RWPE1 (cell line): ENCODE results near the gene RBMS3.

Experiments
- CTCF ChIA-PET: fragments of 350-600 bp; sonication (Branson Sonifier 250); formaldehyde crosslinking; extraction: SDS; loops from one replicate; lab custom pipeline; 2021; lab: Yijun Ruan, JAX
- POLR2A ChIA-PET: fragments of 400-600 bp; formaldehyde crosslinking; extraction: SDS; loops from one replicate; lab custom pipeline; 2020; ENCODE audit warnings: antibody characterized with exemption; ENCODE audit not compliant: low non-redundant PET; lab: Yijun Ruan, JAX
- DNase-seq: peaks from one replicate; pipeline ENCODE4 v3.0.0; 2012; ENCODE audit warnings: low spot score
- H3K27ac ChIP-seq: fragments of 450-650 bp; 2 replicates; pipeline ENCODE4 v1.5.1; 2017
- CTCF ChIP-seq: fragments of 450-650 bp; conservative IDR thresholded peaks from 2 replicates; pipeline ENCODE4 v1.5.1; 2017; ENCODE audit warnings: low read depth, mild to moderate bottlenecking

The RBMS3 gene

GRCh38 chr3:29271475-29271874, 9.4 kb upstream of the RBMS3 start:
- H3K27ac ChIP-seq: no peak overlapping the region
- DNase-seq: no peak
- TF ChIP-seq CTCF: no peak
- ChIA-PET CTCF (interaction anchor here (0.7 to 1.0 kb wide), 2 partner anchors 35 to 493 kb away, joined by 3 read pairs; no protein-coding TSS in a partner anchor), POLR2A (no interaction called here)

- ChIA-PET CTCF (interaction anchor here (0.7 kb wide), 1 partner anchor 493 kb away, joined by 3 read pairs; no protein-coding TSS in a partner anchor), POLR2A (no interaction called here)
These were observed 6.2 kb upstream of the RBMS3 start for GRCh38 chr3:29274667-29275066.

GRCh38 chr3:29275309-29275708, 5.6 kb upstream of the RBMS3 start:
- TF ChIP-seq CTCF: no peak
- POLR2A ChIA-PET: no interaction called here
- no peak for DNase-seq
- H3K27ac ChIP-seq: no peak overlapping the region
- CTCF ChIA-PET: no interaction called here

More at GRCh38 chr3:29274667-29275066, 6.2 kb upstream of the RBMS3 start:
- TF ChIP-seq CTCF: no peak
- H3K27ac ChIP-seq: no peak overlapping the region
- DNase-seq: no peak

- ChIA-PET CTCF (no interaction called here), POLR2A (no interaction called here)
- TF ChIP-seq CTCF: no peak
- no peak overlapping the region for H3K27ac ChIP-seq
- DNase-seq: no peak
These were observed 3.6 kb upstream of the RBMS3 start for GRCh38 chr3:29277249-29277648.

- no peak for TF ChIP-seq CTCF
- CTCF ChIA-PET: no interaction called here
- POLR2A ChIA-PET: no interaction called here
- no peak overlapping the region for H3K27ac ChIP-seq
- no peak for DNase-seq
These were observed 1.6 kb upstream of the RBMS3 start for GRCh38 chr3:29279286-29279685.

GRCh38 chr3:29279806-29280205, 1.1 kb upstream of the RBMS3 start:
- POLR2A ChIA-PET: no interaction called here
- CTCF ChIA-PET: no interaction called here

More at GRCh38 chr3:29279806-29280205, 1.1 kb upstream of the RBMS3 start:
- no peak for DNase-seq
- no peak for TF ChIP-seq CTCF
- no peak overlapping the region for H3K27ac ChIP-seq
